AG10803 (cell line): ENCODE results near the gene RAI14.

ENCODE experiments used
- DNase-seq: peaks from one replicate; pipeline ENCODE4 v3.0.0; 2010; ENCODE audit warnings: low read depth
- H3K4me3 ChIP-seq: 2 replicates; pipeline ENCODE4 v1.5.1; 2011; ENCODE audit warnings: mild to moderate bottlenecking, low read length, control low read depth
- CTCF ChIP-seq: conservative IDR thresholded peaks from 2 replicates; pipeline ENCODE4 v1.5.1; 2011; ENCODE audit warnings: mild to moderate bottlenecking, low read length, control low read depth, inconsistent platforms

RAI14 gene

DNA sequence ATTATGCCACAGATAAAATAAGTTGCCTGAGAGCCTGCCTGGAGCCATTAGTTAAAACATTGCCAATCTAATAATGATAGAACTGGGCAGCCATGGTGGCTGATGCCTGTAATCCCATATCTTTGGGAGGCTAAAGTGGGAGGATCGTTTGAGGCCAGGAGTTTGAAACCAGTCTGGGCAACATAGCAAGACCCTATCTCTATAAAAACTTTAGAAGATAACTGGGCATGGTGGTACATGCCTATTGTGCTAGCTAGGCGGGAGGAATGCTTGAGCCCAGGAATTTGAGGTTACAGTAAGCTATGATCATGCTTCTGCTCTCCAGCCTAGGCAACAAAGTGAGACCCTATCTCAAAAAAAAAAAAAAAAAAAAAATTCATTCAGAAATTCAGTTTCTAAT lies 52.6 kb downstream of the RAI14 start:
- H3K4me3 ChIP-seq, result no peak overlapping the region
- no peak for TF ChIP-seq CTCF
- DNase-seq, result no peak

GRCh38 chr5:34709861-34710673 lies 53.9 kb downstream of the RAI14 start:
- TF ChIP-seq CTCF, result no peak
- no peak overlapping the region for H3K4me3 ChIP-seq
- peak; percentile 84 for DNase-seq

GRCh38 chr5:34712565-34712964 lies 56.4 kb downstream of the RAI14 start:
- no peak overlapping the region for H3K4me3 ChIP-seq
- no peak for DNase-seq
- TF ChIP-seq CTCF, result no peak

DNA sequence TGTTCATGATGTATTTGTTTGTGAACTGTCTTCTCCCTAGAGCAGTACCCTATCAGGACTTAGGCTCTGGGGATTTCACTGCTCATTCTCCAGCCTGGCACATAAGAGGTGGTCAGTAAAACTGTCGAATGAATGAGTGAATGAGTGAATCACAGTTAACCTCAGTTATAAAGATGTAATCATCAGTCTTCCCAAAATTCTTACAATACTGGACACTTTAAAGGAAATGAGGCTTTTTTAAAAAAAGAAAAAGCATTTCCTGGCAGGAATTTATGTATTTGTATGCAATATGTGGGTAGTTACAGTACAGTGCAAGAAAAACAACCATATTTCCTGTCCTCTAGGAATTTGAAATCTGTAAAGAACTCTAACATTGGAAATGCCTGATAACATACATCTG lies 59.6 kb downstream of the RAI14 start:
- peak; percentile 84 for DNase-seq
- TF ChIP-seq CTCF, result no peak
- H3K4me3 ChIP-seq, result no peak overlapping the region

- DNase-seq, result no peak
- no peak for TF ChIP-seq CTCF
- H3K4me3 ChIP-seq, result no peak overlapping the region
Measured at GRCh38 chr5:34716986-34717385, 60.9 kb downstream of the RAI14 start.

DNA sequence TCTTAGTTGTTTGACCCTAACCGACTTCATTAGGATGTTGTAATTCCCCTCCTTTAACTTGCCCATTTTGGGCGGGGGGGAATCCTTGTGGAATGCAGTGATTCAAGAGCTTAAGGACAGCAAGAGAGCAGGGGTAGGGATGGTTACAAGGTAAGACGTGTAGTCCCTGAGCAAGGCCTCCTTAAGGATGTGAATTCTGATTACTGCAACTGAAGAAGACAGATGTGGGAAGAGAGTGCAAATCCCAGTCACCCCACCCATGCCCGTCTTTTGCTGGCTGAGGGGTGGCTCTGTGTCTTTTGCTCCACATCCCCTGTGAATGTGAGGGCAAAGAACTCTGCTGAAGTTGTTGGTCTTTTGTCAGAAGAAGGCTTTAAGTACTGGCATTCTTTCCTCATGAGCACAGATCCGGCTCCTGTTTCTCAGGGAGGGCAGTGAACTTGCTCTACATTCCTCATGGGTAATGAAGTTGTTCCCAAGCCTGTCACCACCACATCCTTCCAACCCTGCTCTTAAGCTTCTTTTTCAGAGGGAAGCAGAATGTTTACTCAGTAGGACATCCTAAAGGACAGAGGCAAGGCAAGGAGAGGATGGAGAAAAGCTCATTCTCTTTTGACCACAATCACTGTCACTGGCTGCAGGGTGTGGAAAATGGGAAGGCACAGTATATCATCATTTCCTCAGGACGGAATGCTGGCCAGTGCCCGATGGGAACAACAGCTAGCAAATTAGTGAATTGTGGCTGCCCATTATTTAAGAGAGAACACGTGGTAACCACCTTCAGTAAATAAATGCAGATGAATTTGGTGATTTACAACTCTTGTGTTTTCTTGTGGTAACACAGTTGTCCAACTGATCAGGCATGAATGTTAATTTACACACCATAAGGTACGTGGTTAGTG lies 61.5 kb downstream of the RAI14 start:
- H3K4me3 ChIP-seq, result peak overlapping the region; percentile 3; the same call in 1 of the 2 replicates
- DNase-seq, result peak; percentile 99
- TF ChIP-seq CTCF, result no peak

- DNase-seq, result no peak
- no peak for TF ChIP-seq CTCF
Measured at GRCh38 chr5:34718516-34718915, 62.4 kb downstream of the RAI14 start.

More at GRCh38 chr5:34718516-34718915, 62.4 kb downstream of the RAI14 start:
- no peak overlapping the region for H3K4me3 ChIP-seq
